ENCODE measurements around the gene MRPS24.
"Not testable (repeated sequence)": the region's sequence is repeated elsewhere in the genome, so short reads cannot be mapped to it uniquely, and the experiment has no call there.

The MRPS24 gene

GRCh38 chr7:43843296-43843695 is 26.0 kb downstream of the MRPS24 start:
- no peak for DNase-seq (ENCODE audit: low read depth in 2 of 3, low spot score in 2 of 3)

DNA sequence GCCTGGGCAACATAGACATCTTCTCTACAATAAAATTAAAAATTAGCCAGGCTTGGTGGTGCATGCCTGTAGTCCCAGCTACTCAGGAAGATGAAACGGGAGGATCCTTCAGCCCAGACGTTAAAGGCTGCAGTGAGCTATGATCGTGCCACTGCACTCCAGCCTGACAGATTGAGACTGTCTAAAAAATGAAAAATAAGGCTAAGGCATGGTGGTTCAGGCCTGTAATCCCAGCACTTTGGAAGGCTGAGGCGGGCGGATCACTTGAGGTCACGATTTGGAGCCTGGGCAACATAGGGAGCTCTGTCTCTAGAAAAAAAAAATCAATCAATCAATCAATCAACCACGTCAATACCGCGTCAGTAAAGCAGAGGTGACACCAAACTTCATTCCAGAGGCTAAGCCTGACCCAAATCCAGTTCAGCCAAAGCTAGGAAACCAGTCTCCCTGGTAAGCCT is 31.1 kb downstream of the MRPS24 start:
- DNase-seq (ENCODE audit: low read depth in 2 of 3, low spot score in 2 of 3): no peak

- peak in 2 of 3 experiments; percentile 6 to 14 for DNase-seq (ENCODE audit: low read depth in 2 of 3, low spot score in 2 of 3)
Measured at GRCh38 chr7:43834463-43835251, 34.7 kb downstream of the MRPS24 start.

GRCh38 chr7:43830917-43831316 is 38.4 kb downstream of the MRPS24 start:
- not testable (repeated sequence) for DNase-seq (ENCODE audit: low read depth in 2 of 3, low spot score in 2 of 3)

DNA sequence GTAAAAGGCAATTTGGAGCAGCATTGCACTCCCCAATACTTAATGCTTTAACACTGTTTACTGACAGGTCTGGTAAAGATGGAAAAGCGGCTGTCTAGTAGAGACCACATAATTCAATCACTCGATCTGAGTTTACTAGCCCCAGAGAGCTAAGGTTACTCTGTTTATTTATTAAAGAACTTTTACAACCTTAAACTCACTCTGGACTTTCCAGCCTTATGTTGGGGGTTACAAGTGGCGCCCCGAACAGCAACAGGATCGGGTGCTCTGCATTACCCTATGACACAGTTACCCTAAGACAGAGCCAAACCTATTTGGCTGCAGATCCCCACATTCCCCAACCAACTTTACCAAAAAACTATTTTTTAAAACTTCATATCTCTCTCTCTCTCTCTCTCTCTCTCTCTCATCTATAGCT is 43.9 kb downstream of the MRPS24 start:
- DNase-seq (ENCODE audit: low read depth in 2 of 3, low spot score in 2 of 3): no peak

DNA sequence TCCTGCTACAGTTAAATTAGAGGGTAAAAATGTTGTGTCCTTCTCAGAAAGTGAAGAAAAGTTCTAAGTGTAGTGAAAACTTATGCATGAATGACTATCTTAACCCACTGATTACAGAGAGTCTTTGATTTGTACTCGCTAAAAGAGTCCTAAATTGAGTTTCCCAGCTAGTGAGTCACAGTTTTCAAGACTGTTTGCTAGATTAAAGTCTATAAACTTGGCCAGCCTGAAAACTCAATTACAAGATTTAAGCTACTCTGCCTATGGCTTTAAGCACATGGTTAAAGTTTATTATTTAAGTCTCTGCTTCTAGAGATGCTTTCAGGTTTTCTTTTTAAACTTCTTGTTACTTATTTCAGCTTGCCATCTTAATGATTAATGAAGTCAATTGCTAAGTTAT is 44.4 kb downstream of the MRPS24 start:
- no peak for DNase-seq (ENCODE audit: low read depth in 2 of 3, low spot score in 2 of 3)

DNA sequence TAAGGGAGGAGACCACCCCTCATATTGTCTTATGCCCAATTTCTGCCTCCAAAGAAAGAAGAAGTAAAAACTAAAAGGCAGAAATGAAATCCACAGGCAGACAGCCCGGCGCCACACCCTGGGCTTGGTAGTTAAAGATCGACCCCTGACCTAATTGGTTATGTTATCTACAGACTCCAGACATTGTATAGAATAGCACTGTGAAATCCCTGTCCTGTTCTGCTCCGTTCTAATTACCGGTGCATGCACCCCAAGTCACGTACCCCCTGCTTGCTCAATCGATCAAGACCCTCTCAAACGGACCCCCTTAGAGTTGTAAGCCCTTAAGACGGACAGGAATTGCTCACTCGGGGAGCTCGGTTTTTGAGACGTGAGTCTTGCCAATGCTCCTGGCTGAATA is 44.8 kb downstream of the MRPS24 start:
- not testable (repeated sequence) for DNase-seq (ENCODE audit: low read depth in 2 of 3, low spot score in 2 of 3)

DNA sequence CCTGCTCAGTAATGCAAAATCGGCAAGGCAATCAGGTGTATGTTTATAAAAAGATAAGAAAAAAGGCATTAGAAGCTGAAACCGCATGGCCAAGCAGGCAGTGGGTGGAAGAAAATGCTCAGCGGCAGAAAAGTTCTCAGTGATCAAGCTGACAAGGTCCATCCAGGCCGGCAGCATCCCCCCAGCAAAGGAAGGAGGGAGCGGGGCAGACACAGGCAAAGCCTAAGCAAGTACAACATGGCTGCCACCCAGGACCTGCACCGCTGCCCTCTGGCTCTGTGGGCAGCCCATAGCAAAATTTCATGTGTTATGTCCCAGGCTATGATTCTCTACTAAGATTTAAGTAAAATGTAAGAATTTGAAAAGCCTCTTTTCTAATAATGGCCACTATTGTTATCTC is 45.4 kb downstream of the MRPS24 start:
- no peak for DNase-seq (ENCODE audit: low read depth in 2 of 3, low spot score in 2 of 3)

DNA sequence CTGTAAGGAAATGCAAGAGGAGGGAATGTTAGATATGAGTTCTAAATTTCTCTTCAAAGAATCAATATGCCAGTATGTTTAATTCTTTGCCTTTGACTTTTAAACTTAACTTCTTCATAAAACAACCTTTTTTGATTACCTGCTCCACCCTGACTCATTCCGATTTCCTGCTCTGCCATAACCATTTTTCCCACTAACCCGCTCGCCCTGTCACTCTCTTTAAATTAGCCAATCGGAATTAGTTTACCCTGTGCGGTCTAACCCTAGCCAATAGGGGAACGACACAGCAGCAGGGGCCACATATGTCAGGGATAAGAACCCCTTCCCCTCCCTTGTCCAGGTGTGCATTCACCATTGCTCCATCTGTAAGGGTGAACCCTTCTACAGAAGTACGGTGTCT is 45.9 kb downstream of the MRPS24 start:
- DNase-seq (ENCODE audit: low read depth in 2 of 3, low spot score in 2 of 3): not testable (repeated sequence)

Data from activated CD8-positive, alpha-beta memory T cell treated with anti-CD3 and anti-CD28 coated beads for 48 hours (primary cell).